Esophagus squamous epithelium (tissue), 5 donors: ENCODE data around the gene GYG1. TPM values are rescaled to one million over a fixed set of nuclear protein-coding genes. Genes with fewer than 3 reads are reported as not detected.
A peak's percentile ranks its signal among the peaks of the same experiment; 100 is the strongest.
"Not testable (repeated sequence)": the region's sequence is repeated elsewhere in the genome, so short reads cannot be mapped to it uniquely, and the experiment has no call there.

Experiments used
- DNase-seq: peaks from one replicate; lab custom pipeline; 2025; lab: John Stamatoyannopoulos, UW
- H3K27ac ChIP-seq, 4 donors: fragments of 200-600 bp; sonication (generic); one replicate each; pipeline ENCODE4 v1.5.1; 2016 to 2019; ENCODE audit warnings: mild to moderate bottlenecking in 1 of 4
- H3K27me3 ChIP-seq, 4 donors: fragments of 200-600 bp; sonication (generic); 1 replicate in 3 of 4; 2 replicates in 1 of 4; pipeline versions ENCODE4 v1.5.1 to v1.6.0; 2017 to 2021; ENCODE audit warnings: antibody characterized with exemption in 1 of 4
- H3K36me3 ChIP-seq, 3 donors: fragments of 200-600 bp; sonication (generic); one replicate each; pipeline ENCODE4 v1.5.1; 2016 to 2019
- H3K4me1 ChIP-seq, 3 donors: fragments of 200-600 bp; sonication (generic); one replicate each; pipeline ENCODE4 v1.5.1; 2017 to 2019
- H3K4me3 ChIP-seq, 4 donors: fragments of 200-600 bp; sonication (generic); 1 replicate in 3 of 4; 2 replicates in 1 of 4; pipeline ENCODE4 v1.5.1; 2016 to 2019; ENCODE audit warnings: mild to moderate bottlenecking in 2 of 4, moderate library complexity in 1 of 4
- H3K9me3 ChIP-seq, 3 donors: fragments of 200-600 bp; sonication (generic); one replicate each; pipeline ENCODE4 v1.5.1; 2016 to 2019
- CTCF ChIP-seq, 6 experiments: fragments of 450-650 bp in 4 of 6; fragments of 200-600 bp in 2 of 6; sonication (generic) in 2 of 6; IDR thresholded peaks; one replicate each; pipeline ENCODE4 v1.5.1; 2016 to 2019; ENCODE audit warnings: antibody characterized with exemption in 6 of 6, mild to moderate bottlenecking in 4 of 6, moderate library complexity in 4 of 6
- POLR2A ChIP-seq, 4 donors: fragments of 450-650 bp; IDR thresholded peaks; one replicate each; pipeline ENCODE4 v1.6.1; 2017; ENCODE audit warnings: antibody characterized with exemption in 4 of 4, mild to moderate bottlenecking in 4 of 4, moderate library complexity in 3 of 4
- whole genome bisulfite sequencing, 2 donors: methylation state at CpG; one replicate each; pipeline ENCODE4 v1.1.5; 2018; 5-methylcytosine and 5-hydroxymethylcytosine counted together
- intact Hi-C: fragments of 100-400 bp; cut with DNase I; formaldehyde crosslinking; loops from one replicate; pipeline ENCODE4 v1.15.0; 2022
- total RNA-seq, 4 donors: library from RNA; depleted of rRNA; stranded (reverse); fragments of >200 nt; gene quantifications; one replicate each; pipeline ENCODE4 v1.1.0, GENCODE V29; 2016
- donor health status: DM: yes; HTN: yes; CAD: no.

Gene GYG1
- total RNA-seq, 4 donors from 2014 or later, result 16.6 to 55.5 (median 35.8) TPM

GRCh38 chr3:148981273-148981672, 10.1 kb upstream of the GYG1 start:
- WGBS, 2 donors, result 87 to 91% methylated on average over 1 of the region's 1 CpG
- Histone ChIP-seq H3K4me3 (no peak overlapping the region), H3K27me3 (no peaks in the 10 kb centered on the region), H3K27ac (no peak overlapping the region), H3K36me3 (no peaks in the 10 kb centered on the region), H3K9me3 (no peaks in the 10 kb centered on the region), H3K4me1 (no peaks in the 10 kb centered on the region)
- DNase-seq, result no peak
- TF ChIP-seq CTCF (IDR thresholded peaks at IDR 0.05) (no peak), POLR2A (IDR thresholded peaks at IDR 0.05) (no peak)
- intact Hi-C loops, result no loop called here

GRCh38 chr3:148987551-148987950, 3.8 kb upstream of the GYG1 start:
- H3K27ac ChIP-seq, H3K27me3 ChIP-seq, intact Hi-C loops, H3K4me3 ChIP-seq, DNase-seq, H3K9me3 ChIP-seq, H3K36me3 ChIP-seq: not testable (repeated sequence)
- WGBS, 2 donors, result 94% methylated on average over 21 to 28 of the region's 29 CpGs
- peaks cover 3 to 19% (median 5%) of the 10 kb centered on the region in 3 donors for H3K4me1 ChIP-seq

- H3K9me3 ChIP-seq, result no peaks in the 10 kb centered on the region
- TF ChIP-seq POLR2A (IDR thresholded peaks at IDR 0.05) (no peak), CTCF (IDR thresholded peaks at IDR 0.05) (no peak)
- WGBS, 2 donors, result 34 to 38% methylated on average over 4 of the region's 4 CpGs
- no peaks in the 10 kb centered on the region for H3K27me3 ChIP-seq
- no peak overlapping the region for H3K4me3 ChIP-seq
- DNase-seq, result no peak
- H3K36me3 ChIP-seq, result peaks cover 0 to 13% (median 0%) of the 10 kb centered on the region in 3 donors
- peak overlapping the region in 2 of 4 donors; percentile 92 to 96 for H3K27ac ChIP-seq
- H3K4me1 ChIP-seq, result peaks cover 9 to 32% (median 9%) of the 10 kb centered on the region in 3 donors
- intact Hi-C loops, result no loop called here
Measured at GRCh38 chr3:148990236-148990635, 1.1 kb upstream of the GYG1 start.

GRCh38 chr3:148992027-148992634, 791 bp downstream of the GYG1 start:
- Histone ChIP-seq H3K9me3 (no peaks in the 10 kb centered on the region), H3K36me3 (peaks cover 0 to 32% (median 3%) of the 10 kb centered on the region in 3 donors), H3K4me3 (peak overlapping the region; percentile 76 to 97 (median 95)), H3K27me3 (no peaks in the 10 kb centered on the region), H3K4me1 (peaks cover 9 to 32% (median 9%) of the 10 kb centered on the region in 3 donors), H3K27ac (peak overlapping the region; percentile 91 to 99 (median 94))
- no peak for TF ChIP-seq CTCF (IDR thresholded peaks at IDR 0.05)
- DNase-seq, result no peak
- intact Hi-C loops, result no loop called here
- WGBS, 2 donors, result 8 to 19% methylated on average over 5 to 12 of the region's 34 CpGs

- peaks cover 9 to 32% (median 9%) of the 10 kb centered on the region in 3 donors for H3K4me1 ChIP-seq
- peak overlapping the region in 1 of 4 donors; percentile 96 for H3K27ac ChIP-seq
- H3K27me3 ChIP-seq, result no peaks in the 10 kb centered on the region
- DNase-seq, result no peak
- WGBS, 2 donors, result 88 to 93% methylated on average over 8 to 9 of the region's 10 CpGs
- H3K36me3 ChIP-seq, result peaks cover 0 to 38% (median 3%) of the 10 kb centered on the region in 3 donors
- peak overlapping the region; percentile 76 to 97 (median 95) for H3K4me3 ChIP-seq
- intact Hi-C loops, result no loop called here
- TF ChIP-seq CTCF (IDR thresholded peaks at IDR 0.05) (no peak), POLR2A (IDR thresholded peaks at IDR 0.05) (no peak)
- H3K9me3 ChIP-seq, result no peaks in the 10 kb centered on the region
Measured at GRCh38 chr3:148992635-148993255, 1.4 kb downstream of the GYG1 start.
